Calu3 (cell line): ENCODE measurements around the gene SLC39A11. TPM values are rescaled to one million over a fixed set of nuclear protein-coding genes. Genes with fewer than 3 reads are reported as not detected.

Source experiments
- BruUV-seq: library from RNA; stranded (reverse); fragments of 400-500 nt; replicated peaks from 2 replicates; lab custom pipeline; 2021; lab: Mats Ljungman, UMichigan
- CTCF ChIA-PET: fragments of 300-600 bp; sonication (Branson Sonifier 250); formaldehyde crosslinking; loops from one replicate; lab custom pipeline; 2022; ENCODE audit warnings: antibody characterized with exemption; lab: Charles Lee
- DNase-seq: peaks from one replicate; pipeline ENCODE4 v3.0.0; 2022
- H3K27ac Mint-ChIP-seq: one replicate; pipeline ENCODE4 v1.8.0; 2022; ENCODE audit warnings: mixed read lengths; ENCODE audit not compliant: unreplicated experiment
- H3K27me3 Mint-ChIP-seq: one replicate; pipeline ENCODE4 v1.8.0; 2022; ENCODE audit warnings: mixed read lengths; ENCODE audit not compliant: unreplicated experiment
- H3K36me3 Mint-ChIP-seq: one replicate; pipeline ENCODE4 v1.8.0; 2022; ENCODE audit warnings: mild to moderate bottlenecking, moderate library complexity, mixed read lengths; ENCODE audit not compliant: insufficient read depth, unreplicated experiment
- H3K4me1 Mint-ChIP-seq: one replicate; pipeline ENCODE4 v1.8.0; 2022; ENCODE audit warnings: mild to moderate bottlenecking, low read depth, mixed read lengths; ENCODE audit not compliant: unreplicated experiment
- H3K4me3 Mint-ChIP-seq: one replicate; pipeline ENCODE4 v1.8.0; 2022; ENCODE audit warnings: mild to moderate bottlenecking, low read depth, moderate library complexity, mixed read lengths; ENCODE audit not compliant: unreplicated experiment
- H3K9me3 Mint-ChIP-seq: one replicate; pipeline ENCODE4 v1.8.0; 2022; ENCODE audit warnings: low read depth, mixed read lengths; ENCODE audit not compliant: unreplicated experiment
- CTCF ChIP-seq: fragments of 200-600 bp; IDR thresholded peaks from one replicate; pipeline ENCODE4 v1.8.0; 2022; ENCODE audit warnings: antibody characterized with exemption; ENCODE audit not compliant: unreplicated experiment
- intact Hi-C: fragments of 100-400 bp; cut with micrococcal nuclease; formaldehyde crosslinking; loops from one replicate; pipeline ENCODE4 v1.10.0; 2022; ENCODE audit not compliant: unreplicated experiment
- total RNA-seq: library from RNA; stranded (reverse); gene quantifications from 2 replicates; pipeline ENCODE4 v1.2.3, GENCODE V29; 2022

The SLC39A11 gene
- total RNA-seq, 1 experiment from 2014 or later: 60.3 TPM

- intact Hi-C loops: no loop called here
- DNase-seq: no peak
- Mint-ChIP-seq H3K27me3 (no peaks in the 10 kb centered on the region), H3K9me3 (no peaks in the 10 kb centered on the region), H3K36me3 (peaks cover 26% of the 10 kb centered on the region), H3K27ac (no peak overlapping the region), H3K4me3 (no peak overlapping the region), H3K4me1 (peaks cover 32% of the 10 kb centered on the region)
- CTCF ChIA-PET: interaction anchor here (0.7 to 0.9 kb wide), 5 partner anchors 9 to 140 kb away, joined by 3 to 4 read pairs (median 3); no protein-coding TSS in a partner anchor
- no peak for TF ChIP-seq CTCF
- no TSS peak for BruUV-seq
Observed at GRCh38 chr17:72974605-72975232, 117.8 kb downstream of the SLC39A11 start.

GRCh38 chr17:72972263-72972951 lies 120.1 kb downstream of the SLC39A11 start:
- no TSS peak for BruUV-seq
- H3K9me3 Mint-ChIP-seq: no peaks in the 10 kb centered on the region
- intact Hi-C loops: no loop called here

GRCh38 chr17:72971226-72971880 lies 121.1 kb downstream of the SLC39A11 start:
- intact Hi-C loops: no loop called here
- DNase-seq: no peak
- no peak overlapping the region for H3K27ac Mint-ChIP-seq
- CTCF ChIA-PET: no interaction called here
- no peak overlapping the region for H3K4me3 Mint-ChIP-seq
- no peak for TF ChIP-seq CTCF
- no peaks in the 10 kb centered on the region for H3K9me3 Mint-ChIP-seq
- H3K4me1 Mint-ChIP-seq: peaks cover 22% of the 10 kb centered on the region
- no TSS peak for BruUV-seq
- no peaks in the 10 kb centered on the region for H3K27me3 Mint-ChIP-seq
- H3K36me3 Mint-ChIP-seq: peaks cover 2% of the 10 kb centered on the region

More at GRCh38 chr17:72972263-72972951, 120.1 kb downstream of the SLC39A11 start:
- H3K4me3 Mint-ChIP-seq: no peak overlapping the region
- TF ChIP-seq CTCF: no peak
- no peaks in the 10 kb centered on the region for H3K27me3 Mint-ChIP-seq
- peaks cover 33% of the 10 kb centered on the region for H3K4me1 Mint-ChIP-seq
- CTCF ChIA-PET: interaction anchor here (0.6 kb wide), 1 partner anchor 9 kb away, joined by 5 read pairs; no protein-coding TSS in a partner anchor
- peaks cover 11% of the 10 kb centered on the region for H3K36me3 Mint-ChIP-seq
- DNase-seq: no peak
- no peak overlapping the region for H3K27ac Mint-ChIP-seq

- H3K4me3 Mint-ChIP-seq: no peak overlapping the region
- no peaks in the 10 kb centered on the region for H3K27me3 Mint-ChIP-seq
- no peak overlapping the region for H3K27ac Mint-ChIP-seq
- CTCF ChIA-PET: no interaction called here
- no peak for DNase-seq
- intact Hi-C loops: no loop called here
- H3K9me3 Mint-ChIP-seq: no peaks in the 10 kb centered on the region
- peaks cover 21% of the 10 kb centered on the region for H3K4me1 Mint-ChIP-seq
- TF ChIP-seq CTCF: no peak
- no peaks in the 10 kb centered on the region for H3K36me3 Mint-ChIP-seq
- no TSS peak for BruUV-seq
Observed at GRCh38 chr17:72970797-72971196, 121.7 kb downstream of the SLC39A11 start.
